Skeletal muscle cell (primary cell): ENCODE measurements around the gene ROBO3.

Experiments used
- DNase-seq: peaks from one replicate; pipeline ENCODE4 v3.0.0-alpha.2; 2010; ENCODE audit warnings: low read depth
- H3K4me3 ChIP-seq: 2 replicates; pipeline ENCODE4 v1.5.1; 2011; ENCODE audit warnings: low read depth, mild to moderate bottlenecking, control low read depth, low read length, moderate library complexity

The ROBO3 gene

DNA sequence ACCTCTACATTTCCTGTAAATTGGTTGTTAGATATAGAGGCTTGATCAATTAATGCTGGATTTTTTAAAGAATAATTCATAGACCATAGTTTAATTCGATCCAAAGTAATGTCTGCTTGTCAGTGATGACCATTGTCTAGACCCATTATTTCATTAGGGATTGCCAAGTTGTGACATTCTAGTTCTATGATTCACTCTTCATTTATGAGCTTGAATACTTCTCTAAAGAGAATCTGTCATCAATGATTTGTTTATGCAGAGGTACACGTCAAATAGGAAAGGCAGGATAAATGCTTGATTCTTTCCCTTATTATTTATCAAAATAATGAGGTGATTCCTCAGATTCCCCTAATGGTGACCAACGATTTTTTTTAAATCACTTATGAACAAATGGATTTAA is 24.0 kb upstream of the ROBO3 start:
- no peak for DNase-seq
- H3K4me3 ChIP-seq: no peak overlapping the region

DNA sequence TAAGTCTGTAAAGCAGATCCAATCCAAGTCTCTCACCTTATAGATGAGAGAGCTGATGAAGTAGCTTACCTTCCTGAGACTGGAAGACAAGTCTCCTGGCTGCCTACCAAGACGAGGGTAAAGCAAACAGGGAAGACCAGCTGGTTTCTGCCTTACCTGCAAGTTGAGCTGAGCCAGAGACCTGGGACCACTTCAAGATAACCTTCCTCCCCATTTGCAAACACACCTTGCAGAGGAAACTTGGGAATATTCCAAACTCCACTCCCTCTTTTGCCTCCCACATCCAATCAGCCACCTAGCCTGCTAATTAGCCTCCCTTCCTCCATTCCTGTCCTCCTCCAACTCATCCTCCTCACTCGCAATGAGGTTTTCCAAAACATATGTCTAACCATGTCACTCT is 23.4 kb upstream of the ROBO3 start:
- DNase-seq: no peak
- no peak overlapping the region for H3K4me3 ChIP-seq

DNA sequence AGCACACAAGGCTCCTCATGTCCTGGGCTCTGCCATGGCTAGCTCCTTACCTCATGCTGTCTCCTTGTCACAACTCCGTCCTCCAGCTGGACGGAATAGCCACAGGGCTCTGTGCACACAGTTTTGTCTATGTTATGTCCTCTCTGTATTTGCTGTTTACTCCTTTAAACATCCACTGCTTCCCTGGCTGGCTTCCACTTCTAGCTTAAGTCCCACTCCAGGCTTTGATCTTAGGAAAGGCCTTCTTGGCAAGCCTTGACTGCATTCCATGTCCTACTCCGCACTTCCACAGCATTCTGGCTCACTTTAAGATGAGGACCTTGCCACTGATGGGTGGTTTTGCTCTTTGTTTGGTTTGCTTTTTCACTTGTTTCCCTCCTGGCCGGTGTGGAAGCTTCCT is 22.9 kb upstream of the ROBO3 start:
- H3K4me3 ChIP-seq: no peak overlapping the region
- DNase-seq: no peak

DNA sequence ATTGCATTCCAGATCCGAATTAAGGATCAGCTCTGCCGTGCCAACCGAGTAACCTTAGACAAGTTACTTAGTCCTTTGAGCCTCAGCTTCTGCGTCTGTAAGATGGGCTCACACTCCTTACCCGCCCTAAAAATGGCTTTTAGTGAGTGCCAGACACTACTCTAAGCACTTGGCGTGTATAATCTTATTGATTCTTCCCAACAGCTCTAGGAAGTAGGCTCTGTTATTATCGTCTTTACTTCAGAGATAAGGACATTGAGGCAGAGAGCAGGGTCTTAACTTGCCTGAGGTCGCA is 21.7 kb upstream of the ROBO3 start:
- DNase-seq: no peak
- H3K4me3 ChIP-seq: no peak overlapping the region

DNA sequence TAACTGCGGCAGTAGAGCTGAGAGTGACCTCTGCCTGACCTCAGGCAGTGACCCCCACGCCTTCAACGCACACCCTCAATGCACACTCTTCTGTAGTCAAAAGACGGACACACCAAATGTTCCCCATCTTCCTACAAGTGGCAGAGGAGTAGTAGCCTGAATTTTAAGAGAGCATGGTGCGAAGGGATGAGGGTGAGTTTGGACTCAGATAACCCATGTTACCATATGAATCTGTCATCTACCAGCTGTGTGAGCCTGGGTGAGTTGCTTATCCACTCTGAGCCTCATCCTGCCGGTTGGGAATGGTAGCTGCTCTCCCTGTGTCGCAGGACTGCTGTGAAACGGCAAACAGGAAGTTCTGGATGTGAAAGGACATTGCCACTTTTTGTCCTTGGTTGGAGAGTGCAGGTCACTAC is 20.6 kb upstream of the ROBO3 start:
- no peak overlapping the region for H3K4me3 ChIP-seq
- DNase-seq: no peak

DNA sequence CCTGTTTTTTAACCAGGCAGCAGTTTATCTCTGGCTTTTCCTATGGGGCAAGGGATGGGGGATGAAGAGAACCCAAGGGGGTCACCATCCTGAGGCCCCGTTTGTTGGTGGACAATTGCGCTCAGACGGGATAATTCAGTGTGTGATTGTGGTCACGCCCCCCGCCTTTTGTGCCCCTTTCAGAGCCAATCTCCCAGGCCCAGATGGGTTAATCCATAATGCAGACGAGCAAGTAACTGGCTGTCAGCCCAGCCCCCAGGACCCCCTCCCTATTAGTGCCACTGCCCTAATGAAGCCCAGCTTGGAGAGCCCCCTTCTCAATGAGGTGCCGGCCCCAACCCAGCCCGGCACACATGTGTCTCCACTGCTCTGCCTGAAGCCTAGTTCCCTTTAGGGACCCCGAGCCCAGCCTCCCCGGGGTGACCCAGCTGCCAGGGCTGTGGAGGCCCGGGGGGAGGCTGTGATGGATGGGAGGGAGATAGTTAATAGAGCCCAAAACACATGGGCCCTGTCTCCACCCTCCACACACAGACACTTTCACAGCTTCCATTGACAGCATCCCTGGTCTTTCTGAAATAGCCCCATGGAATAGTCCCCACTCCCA is 19.1 kb upstream of the ROBO3 start:
- H3K4me3 ChIP-seq: no peak overlapping the region
- no peak for DNase-seq

DNA sequence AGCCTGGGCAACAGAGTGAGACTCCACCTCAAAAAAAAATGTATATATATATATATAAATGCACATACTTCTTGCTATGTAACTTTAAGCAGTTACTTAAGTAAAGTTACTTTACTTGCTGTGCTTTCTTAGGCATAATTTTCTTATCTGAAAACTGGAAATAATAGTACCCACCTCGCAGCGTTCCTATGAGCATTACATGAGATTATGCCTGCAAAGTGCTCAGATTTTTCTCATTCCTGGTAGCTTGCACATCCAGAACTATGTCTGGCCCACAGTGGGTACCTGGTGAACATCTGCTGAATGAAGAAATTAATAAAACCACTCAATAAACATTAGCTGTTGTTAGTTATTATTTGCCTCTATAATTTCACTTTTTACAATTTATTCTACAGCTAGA is 6.1 kb upstream of the ROBO3 start:
- no peak for DNase-seq
- no peak overlapping the region for H3K4me3 ChIP-seq

DNA sequence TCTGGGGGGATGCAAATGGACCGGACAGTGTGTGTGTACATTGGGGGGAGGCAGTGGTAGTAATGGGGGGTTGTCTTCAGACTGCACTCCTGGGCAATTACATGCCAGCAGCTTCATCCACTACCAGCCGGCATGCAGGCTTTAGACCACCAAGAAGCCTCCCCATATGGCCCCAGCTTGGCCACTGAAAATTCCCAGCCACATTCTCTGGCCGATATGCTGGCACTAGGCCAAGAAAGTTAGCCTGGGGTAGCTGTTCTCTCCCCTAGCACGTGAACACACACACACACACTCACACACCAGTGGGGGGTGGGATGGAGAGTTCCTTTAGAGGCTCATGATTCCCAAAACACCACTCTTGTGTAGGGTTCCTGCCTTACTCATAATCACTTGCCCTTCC is 3.6 kb upstream of the ROBO3 start:
- DNase-seq: no peak
- H3K4me3 ChIP-seq: no peak overlapping the region

DNA sequence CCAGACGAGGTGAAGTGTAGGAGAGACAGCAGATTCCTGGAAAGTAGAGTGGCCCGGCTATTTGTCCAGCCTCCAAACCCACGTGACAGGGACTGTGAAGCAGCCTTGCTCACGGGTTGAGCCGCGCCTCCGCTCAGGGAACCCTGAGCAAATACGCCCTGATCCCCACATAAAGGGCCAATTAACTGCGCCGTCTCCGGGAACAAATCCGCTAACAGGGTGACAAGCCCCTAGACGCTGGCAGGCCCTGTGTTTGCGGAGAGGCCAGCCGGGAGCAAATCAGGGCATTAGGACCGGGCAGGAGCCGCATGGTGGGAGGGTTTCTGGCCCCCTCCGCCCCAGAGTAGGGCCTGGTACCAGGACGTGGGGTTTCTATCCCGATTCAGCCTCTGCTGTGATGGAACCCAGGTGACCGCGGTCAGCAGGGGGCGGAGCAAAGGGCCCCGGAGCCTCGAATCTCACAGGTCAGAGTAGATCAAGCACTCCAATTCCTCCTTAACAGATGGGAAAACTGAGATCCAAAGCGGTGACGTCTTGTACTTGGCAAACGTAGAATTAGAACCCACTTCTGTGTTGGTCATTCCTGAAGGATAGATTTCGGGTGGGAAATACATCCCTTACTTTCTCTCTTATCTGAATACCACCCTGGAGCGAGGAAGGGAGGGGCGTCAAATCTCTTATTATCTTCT is 2.0 kb upstream of the ROBO3 start:
- H3K4me3 ChIP-seq: no peak overlapping the region
- no peak for DNase-seq

DNA sequence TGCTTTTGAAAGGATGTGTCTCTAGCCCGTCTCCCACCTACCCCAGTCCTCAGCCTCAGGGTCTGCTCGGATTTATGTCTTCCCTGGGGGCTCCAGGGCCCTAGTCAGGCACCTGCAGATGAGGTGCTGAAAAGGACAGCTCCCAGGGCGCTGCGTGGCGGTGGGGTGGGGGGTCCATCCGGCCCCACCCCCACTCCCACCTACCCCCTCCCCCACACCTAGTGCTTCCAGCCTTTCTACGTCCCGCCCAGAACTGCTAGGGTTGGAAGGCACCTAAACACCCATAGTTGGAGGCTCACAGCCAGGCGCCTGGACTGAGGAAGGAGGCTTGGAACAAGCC is 1.4 kb upstream of the ROBO3 start:
- no peak overlapping the region for H3K4me3 ChIP-seq
- DNase-seq: no peak

DNA sequence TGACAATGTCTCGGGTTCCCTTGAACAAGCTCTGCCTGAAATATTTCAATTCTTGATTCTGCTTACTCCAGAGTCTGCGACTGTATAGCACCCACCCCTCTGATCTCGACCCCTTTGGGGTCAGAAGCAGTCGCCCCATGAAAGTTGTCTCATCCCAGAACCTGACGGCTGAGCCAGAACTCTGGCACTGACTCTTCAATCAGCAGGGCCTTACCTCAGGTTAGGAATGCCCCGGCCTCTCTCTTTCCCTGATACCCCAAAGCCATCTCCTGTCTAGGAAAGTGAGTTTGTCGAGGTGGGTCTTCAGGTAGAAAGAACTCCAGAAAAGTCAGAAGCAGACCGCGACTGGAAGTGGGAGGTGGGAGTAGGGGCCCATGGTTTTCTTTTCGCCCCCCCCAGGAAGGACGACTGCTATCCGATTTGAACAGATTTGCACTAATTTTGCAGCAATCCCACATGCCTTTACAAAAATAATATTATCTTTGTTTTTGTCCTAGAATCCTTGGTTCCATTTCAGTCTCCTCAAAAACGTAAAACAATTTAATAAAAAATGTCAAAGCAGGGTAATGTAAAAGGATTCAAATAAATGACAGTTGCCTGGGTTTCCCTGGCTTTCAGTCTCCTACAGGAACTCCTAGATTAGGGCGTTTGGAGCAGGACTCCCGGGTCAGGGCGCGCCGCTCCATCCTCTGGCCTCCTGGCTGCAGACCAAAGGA is 898 bp upstream of the ROBO3 start:
- no peak for DNase-seq
- no peak overlapping the region for H3K4me3 ChIP-seq

DNA sequence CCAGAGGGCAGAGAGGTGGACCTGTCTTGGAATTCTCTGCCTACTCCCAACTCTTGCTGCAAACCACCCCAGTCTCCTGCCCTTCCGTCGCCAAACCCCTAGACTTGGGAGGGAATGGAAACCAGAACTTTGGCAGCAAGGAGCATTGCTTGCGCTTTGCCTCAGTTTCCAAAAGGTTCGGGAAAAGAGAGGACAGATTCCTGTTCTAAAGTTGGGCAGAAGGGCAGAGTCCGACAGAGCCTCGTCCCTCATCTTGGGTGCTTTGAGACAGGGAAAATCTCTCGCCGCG is 396 bp upstream of the ROBO3 start:
- DNase-seq: no peak
- H3K4me3 ChIP-seq: no peak overlapping the region

DNA sequence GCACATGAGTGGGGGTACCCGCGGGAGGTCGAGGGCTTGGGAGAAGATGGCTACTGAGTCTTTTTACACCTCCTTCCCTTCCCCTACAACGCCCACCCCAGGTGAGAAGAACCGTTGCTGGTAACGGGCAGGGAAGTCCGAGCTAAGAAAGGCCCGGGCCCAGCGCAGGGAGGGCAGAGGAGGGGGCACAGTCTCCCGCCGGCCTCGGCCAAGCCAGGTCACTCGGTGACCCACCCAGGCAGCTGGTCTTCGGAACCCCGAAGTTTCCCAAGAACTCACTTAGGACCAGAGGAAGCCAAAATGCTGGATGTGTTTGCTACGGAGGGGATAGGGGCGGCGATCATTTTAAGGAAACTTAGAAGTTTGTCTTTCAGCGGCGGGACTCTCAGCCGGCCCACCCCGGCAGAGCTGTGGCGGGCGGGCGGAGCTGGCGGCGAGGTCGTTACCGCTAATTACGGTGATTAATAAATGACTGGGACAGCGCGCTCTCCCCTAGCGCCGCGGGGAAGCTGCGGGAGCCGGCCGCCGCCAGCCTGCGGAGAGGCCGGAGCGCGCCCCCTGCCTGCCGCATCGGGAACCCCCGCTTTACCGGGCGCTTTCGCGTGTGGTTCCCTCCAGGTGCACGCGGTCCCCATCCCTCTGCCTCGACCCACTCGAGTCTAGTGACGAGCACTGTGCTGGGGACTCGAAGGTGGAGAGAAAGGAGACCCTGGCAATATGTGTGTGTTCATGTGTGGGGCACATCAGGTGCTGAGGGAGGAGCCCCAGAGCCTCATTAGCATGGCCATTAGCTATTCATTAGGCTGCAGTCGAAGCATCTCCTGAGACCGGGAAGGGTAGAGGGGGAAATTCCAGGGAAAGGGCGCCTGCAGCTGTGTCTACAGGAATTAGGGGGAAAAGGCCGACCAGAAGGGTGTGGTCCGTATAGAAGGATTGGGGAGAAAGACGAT is 945 bp downstream of the ROBO3 start:
- H3K4me3 ChIP-seq: peak overlapping the region; percentile 36
- DNase-seq: no peak

DNA sequence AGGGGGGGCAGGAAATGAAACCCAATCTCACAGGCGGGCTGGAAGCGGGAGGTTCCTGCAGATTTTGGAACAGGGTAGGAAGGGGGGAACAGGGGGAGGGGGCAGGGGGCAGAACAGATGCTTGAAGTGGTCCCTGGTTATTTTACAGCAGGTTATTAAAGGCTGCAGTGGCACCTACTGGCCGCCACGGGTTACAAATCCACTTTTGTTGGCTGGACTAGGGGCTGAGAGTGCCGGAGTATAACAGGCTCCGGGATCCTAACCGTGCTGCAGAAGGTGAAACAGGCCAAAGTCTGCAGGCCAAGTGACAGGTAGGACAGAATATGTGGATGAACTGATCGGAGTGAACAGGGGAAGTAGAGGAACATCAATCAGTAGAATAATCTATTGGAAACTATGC is 2.5 kb downstream of the ROBO3 start:
- no peak overlapping the region for H3K4me3 ChIP-seq
- no peak for DNase-seq

DNA sequence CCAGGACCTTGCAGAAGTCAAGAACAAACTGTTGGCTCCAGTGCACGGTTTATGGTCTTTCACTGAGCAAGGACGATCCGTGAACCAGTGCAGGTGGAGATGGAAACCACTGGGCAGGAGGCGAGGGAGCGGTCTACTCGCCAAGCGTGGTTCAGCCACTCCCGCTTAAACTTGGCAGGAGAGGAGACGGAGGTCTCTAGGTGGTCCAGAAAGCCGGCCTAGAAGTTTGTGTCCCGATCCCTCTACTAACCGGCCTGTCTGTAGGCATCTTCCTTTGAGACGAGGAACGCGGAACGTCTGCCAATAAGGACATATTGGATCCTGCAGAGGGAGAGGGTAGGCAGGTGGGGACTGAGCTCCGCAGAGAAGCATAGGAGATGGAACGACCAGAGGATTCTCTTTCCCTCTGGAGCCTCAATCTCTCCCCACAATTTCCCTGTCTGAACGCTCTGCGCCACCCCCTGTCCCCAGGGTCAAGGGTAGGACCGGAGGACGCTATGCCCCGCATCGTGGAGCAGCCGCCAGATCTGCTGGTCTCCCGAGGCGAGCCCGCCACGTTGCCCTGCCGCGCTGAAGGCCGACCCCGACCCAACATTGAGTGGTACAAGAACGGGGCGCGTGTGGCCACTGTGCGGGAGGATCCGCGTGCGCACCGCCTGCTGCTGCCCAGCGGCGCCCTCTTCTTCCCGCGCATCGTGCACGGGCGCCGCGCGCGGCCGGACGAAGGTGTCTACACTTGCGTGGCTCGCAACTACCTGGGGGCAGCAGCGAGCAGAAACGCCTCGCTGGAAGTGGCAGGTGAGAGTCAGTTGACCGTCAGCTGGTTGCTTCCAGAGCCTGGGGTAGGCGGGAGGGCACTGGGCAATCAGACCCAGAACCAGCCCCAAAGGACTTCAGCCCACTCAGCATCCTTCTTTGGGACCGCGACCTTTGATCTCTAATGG is 3.4 kb downstream of the ROBO3 start:
- peak overlapping the region; percentile 14 for H3K4me3 ChIP-seq
- no peak for DNase-seq

DNA sequence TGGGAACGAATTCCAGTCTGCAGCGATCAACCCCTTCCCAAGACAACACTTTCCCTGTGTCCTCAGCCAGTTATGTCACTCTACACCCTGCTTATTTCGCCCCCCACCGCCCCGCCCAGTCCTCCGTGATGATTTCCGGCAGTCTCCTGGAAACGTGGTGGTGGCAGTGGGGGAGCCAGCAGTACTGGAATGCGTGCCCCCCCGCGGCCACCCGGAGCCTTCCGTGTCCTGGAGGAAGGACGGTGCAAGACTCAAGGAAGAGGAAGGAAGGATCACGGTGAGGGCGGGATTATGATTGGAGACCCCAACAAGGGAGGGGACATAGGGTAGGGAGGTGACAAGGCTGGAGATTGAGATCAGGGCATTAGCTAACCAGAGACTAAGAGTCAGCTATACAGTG is 4.1 kb downstream of the ROBO3 start:
- DNase-seq: no peak
- H3K4me3 ChIP-seq: no peak overlapping the region

DNA sequence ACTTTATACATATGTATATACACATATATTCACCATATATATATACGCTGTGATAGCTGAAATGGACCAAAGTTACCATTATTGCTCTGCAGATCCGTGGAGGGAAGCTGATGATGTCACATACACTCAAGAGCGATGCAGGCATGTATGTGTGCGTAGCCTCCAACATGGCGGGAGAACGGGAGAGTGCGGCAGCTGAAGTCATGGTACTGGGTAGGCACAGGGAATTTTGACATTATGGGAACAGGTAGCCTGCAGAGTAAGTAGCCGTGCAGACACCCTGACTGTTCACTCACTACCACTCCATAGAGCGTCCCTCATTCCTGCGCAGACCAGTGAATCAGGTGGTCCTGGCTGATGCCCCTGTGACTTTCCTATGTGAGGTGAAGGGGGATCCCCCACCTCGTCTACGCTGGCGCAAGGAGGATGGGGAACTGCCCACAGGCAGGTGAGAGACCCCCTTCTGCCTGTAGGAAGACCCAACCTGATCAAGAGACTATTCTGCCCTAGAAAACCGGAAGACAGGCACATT is 4.7 kb downstream of the ROBO3 start:
- no peak overlapping the region for H3K4me3 ChIP-seq
- no peak for DNase-seq

DNA sequence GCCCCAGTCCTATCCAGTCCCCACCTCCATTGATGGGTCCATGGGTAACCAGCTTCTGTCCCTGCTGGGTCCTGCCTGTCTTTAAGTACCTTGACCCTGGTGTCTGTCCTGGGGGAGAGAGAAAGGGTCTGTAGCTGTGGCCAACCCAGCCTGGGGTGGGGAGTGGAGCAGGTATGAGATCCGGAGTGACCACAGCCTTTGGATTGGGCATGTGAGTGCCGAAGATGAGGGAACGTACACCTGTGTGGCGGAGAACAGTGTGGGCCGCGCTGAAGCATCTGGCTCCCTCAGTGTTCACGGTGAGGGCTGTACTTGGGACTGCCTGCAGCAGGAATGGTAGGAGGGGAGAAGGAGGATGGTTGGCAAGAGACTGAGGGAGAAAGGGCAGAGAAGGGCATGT is 5.2 kb downstream of the ROBO3 start:
- DNase-seq: no peak
- no peak overlapping the region for H3K4me3 ChIP-seq

DNA sequence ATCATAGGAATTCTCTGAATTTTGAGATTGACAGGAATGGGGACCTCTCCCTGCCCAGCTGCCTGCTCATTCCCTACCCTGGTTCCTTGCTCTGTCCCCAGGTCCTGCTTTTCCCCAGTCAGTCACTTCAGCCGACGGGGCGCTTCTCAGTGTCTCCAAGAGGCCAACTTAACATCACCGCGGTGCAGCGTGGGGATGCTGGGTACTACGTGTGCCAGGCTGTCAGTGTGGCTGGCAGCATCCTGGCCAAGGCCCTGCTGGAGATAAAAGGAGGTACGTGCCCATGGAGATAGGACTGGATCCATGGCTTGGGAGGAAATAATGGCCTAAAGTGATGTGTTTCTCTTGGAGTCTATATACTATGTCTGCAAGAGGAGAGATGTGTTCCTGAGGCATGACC is 7.0 kb downstream of the ROBO3 start:
- no peak overlapping the region for H3K4me3 ChIP-seq
- no peak for DNase-seq
